Erythroblast (primary cell): ENCODE results near the gene PLEKHM3.

ENCODE experiments used
- GATA1 ChIP-seq: IDR thresholded peaks from 2 replicates; pipeline ENCODE4 v1.6.1; 2011; ENCODE audit warnings: low read depth, mild to moderate bottlenecking, control low read depth, low read length, moderate library complexity
- POLR2A ChIP-seq: IDR thresholded peaks from 2 replicates; pipeline ENCODE4 v1.6.1; 2011; ENCODE audit warnings: mild to moderate bottlenecking, low read length

GRCh38 chr2:207871506-207871905 lies 153.8 kb downstream of the PLEKHM3 start:
- no peak for TF ChIP-seq POLR2A
- TF ChIP-seq GATA1 = no peak
